Activated CD8-positive, alpha-beta memory T cell treated with anti-CD3 and anti-CD28 coated beads, Interleukin-2, amount 50 U/mL, for 1 hour (primary cell): ENCODE data around the gene UQCC3.
"Not testable (repeated sequence)": the region's sequence is repeated elsewhere in the genome, so short reads cannot be mapped to it uniquely, and the experiment has no call there.

Source experiments
- DNase-seq: peaks from one replicate; pipeline ENCODE4 v3.0.0-alpha.2; 2020; ENCODE audit errors: extremely low read depth

UQCC3 gene

GRCh38 chr11:62671608-62672389, at the start of gene UQCC3, which contains the start of gene LBHD1:
Gene UQCC3, plus strand, starts transcription at chr11:62671673. Its CDS starts 73 bp downstream, at chr11:62671746.
Gene LBHD1, minus strand, starts transcription at chr11:62672267. Its CDS starts 2,236 bp downstream, at chr11:62670031.
- DNase-seq: no peak

- no peak for DNase-seq
These were observed 48.9 kb upstream of the UQCC3 start for GRCh38 chr11:62622476-62623089.

- no peak for DNase-seq
These were observed 43.8 kb upstream of the UQCC3 start for GRCh38 chr11:62627713-62628112.

- DNase-seq: no peak
These were observed 39.0 kb upstream of the UQCC3 start for GRCh38 chr11:62632492-62632891.

- DNase-seq: no peak
These were observed 27.3 kb upstream of the UQCC3 start for GRCh38 chr11:62644220-62644619.

- no peak for DNase-seq
These were observed 25.9 kb upstream of the UQCC3 start for GRCh38 chr11:62645671-62645945.

- peak; percentile 97 for DNase-seq
These were observed 25.3 kb upstream of the UQCC3 start, which contains the start of gene GANAB for GRCh38 chr11:62645946-62646824. Gene GANAB, minus strand, starts transcription at chr11:62646613. Its CDS starts 14 bp downstream, at chr11:62646599.

- no peak for DNase-seq
These were observed 24.5 kb upstream of the UQCC3 start for GRCh38 chr11:62646825-62647608.

GRCh38 chr11:62647609-62648005, 23.9 kb upstream of the UQCC3 start:
- DNase-seq: no peak

GRCh38 chr11:62648185-62648966, 23.1 kb upstream of the UQCC3 start:
- DNase-seq: no peak

GRCh38 chr11:62648967-62649364, 22.5 kb upstream of the UQCC3 start:
- DNase-seq: no peak

GRCh38 chr11:62649486-62649885, 22.0 kb upstream of the UQCC3 start:
- DNase-seq: no peak

GRCh38 chr11:62650283-62650682, 21.2 kb upstream of the UQCC3 start:
- DNase-seq: not testable (repeated sequence)

- no peak for DNase-seq
These were observed 19.1 kb upstream of the UQCC3 start for GRCh38 chr11:62652161-62653006.

- DNase-seq: no peak
These were observed 17.2 kb upstream of the UQCC3 start for GRCh38 chr11:62654297-62654696.

GRCh38 chr11:62656796-62657429, 14.6 kb upstream of the UQCC3 start:
- DNase-seq: no peak

- DNase-seq: no peak
These were observed 6.9 kb upstream of the UQCC3 start for GRCh38 chr11:62664405-62665074.

- peak; percentile 87 for DNase-seq
These were observed 6.3 kb upstream of the UQCC3 start, which contains the start of the genes C11orf98 and CSKMT for GRCh38 chr11:62665075-62665598. Gene C11orf98, minus strand, starts transcription at chr11:62665210. Its CDS starts 41 bp downstream, at chr11:62665169. Gene CSKMT, plus strand, starts transcription at chr11:62665312. Its CDS starts 568 bp downstream, at chr11:62665880.
